ENCODE results near the gene SLC25A1.

SLC25A1 gene

DNA sequence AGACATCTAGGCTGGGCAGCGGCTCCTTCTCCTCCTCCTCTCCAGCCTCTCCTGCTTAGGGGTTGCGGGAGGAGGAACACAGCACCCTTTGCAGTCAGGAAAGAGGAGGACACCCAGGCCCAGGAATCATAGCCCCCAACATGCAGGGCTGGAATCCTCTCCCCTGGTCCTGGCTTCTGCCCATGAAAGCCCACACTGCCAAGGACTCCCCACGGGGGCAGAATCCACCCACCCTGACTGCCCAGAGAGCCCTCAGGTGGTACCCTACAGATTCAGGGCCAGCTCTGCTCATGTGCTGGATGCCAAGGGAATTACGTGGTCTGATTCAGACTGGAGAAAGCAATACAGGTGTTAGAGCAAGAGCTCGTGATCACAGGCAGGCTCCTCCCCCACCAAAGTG lies 38.6 kb downstream of the SLC25A1 start:
- DNase-seq (ENCODE audit: low read depth in 4 of 4, low spot score in 1 of 4) = no peak

GRCh38 chr22:19139001-19139356 lies 39.6 kb downstream of the SLC25A1 start:
- DNase-seq (ENCODE audit: low read depth in 4 of 4, low spot score in 1 of 4) = no peak

GRCh38 chr22:19138217-19139000 lies 40.1 kb downstream of the SLC25A1 start:
- DNase-seq (ENCODE audit: low read depth in 4 of 4, low spot score in 1 of 4) = no peak

DNA sequence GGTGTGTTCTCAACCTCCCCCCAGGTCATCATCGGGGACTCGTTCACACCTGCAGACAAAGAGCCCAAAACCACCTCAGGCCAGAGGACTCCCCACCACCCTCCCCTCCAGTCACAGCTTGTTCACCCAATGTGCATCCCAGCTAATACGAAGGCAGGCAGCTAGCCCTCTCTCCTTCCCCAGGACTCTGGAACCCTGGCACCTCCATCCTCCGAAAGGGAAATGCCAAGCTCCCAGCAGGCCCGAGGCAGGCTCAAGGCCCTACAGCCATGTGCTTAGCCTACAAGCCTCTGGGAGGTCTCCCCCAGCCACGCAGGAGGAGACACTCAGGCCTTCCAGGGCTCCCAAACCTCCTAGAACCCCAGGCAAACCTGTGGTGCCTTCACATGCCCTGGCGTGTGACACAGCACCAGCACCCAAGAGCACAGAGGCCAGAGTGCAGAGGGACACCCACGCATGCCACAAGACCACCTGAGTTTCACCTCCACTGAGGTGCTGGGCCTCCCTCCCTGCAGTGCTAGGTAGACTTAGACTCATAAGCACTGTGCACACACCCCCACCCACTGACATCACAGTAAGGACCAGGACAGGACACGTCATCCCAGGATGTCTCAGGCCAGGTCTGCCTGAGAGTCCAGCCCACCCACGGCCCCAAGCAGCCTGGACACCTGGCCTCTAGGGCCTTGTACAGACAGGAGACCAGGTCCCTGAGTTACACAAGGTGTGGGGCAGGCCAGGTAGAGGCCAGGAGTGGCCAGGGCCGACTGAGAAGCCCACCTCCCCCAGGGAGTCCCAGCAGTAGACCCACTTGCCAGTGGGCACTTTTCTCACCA lies 40.9 kb downstream of the SLC25A1 start:
- no peak for DNase-seq (ENCODE audit: low read depth in 4 of 4, low spot score in 1 of 4)

DNA sequence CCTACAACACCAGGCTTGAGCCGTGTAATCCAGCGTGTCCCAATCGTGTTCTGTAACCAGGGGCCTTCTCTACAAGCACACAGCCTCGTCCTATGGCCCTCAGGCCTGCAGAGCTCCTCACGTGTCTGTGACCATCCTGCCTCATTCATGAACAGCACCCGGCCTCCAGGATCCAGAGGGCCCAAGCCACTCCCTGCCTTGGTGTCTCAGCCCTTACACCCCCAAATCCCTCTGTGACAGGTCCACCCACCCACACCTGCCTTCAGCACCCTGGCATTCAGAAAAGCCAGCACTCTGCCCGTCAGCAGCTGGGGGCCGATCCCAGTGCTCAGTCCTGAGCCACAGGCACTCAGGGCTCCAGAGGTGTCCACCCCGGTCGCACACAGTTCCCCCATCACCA lies 41.6 kb downstream of the SLC25A1 start:
- DNase-seq (ENCODE audit: low read depth in 4 of 4, low spot score in 1 of 4) = no peak

DNA sequence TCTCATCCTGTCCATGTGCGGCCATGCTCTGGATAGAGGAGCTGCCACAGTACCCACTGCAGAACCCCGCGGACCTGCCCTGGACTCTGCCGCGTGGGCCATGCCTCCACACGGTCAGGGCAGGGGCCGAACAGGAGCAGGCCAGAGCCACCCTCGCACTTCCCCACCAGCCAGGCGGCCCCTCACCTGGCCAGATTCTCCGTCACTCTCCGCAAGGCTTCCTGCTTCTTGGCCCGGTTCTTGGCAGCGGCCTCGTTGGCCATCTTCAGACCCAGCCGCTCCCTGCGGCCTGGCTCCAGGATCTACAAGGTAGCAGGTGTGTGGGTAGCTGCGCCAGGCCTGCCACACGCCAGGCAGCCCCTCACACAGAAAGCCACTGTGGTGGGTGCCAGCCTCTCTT lies 43.7 kb downstream of the SLC25A1 start:
- DNase-seq (ENCODE audit: low read depth in 4 of 4, low spot score in 1 of 4) = no peak

DNA sequence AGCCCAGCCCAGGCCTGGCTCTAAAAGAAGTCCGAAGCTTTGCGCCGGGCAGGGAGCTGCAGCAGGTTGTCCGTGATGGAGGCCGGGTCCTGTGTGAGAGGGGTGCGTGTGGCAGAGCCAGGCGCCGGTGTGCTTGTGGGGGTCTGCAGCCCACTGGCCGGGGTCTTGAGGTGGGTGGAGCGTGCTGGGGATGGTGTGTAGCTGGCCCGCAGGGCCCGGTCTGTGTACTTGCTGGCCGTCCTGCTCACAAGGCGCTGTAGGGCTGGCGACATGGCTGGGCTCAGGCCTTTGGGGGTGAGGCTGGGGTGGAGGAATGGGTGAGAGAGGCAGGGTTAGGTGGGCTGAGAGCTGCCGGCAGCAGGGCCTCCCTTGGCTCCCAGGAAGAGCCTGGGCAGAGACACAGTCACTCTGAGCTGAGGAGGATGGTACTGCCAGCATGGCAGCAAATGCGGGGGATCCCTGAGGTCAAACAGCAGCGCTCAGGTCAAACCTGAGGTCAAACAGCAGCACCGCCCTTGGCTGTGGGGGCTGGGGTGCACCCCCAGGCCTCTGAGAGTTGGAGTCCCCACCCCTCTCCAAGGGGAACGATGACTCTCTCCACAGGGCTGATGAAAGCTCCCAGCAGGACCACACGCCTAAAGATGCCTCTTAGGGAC lies 44.2 kb downstream of the SLC25A1 start:
- DNase-seq (ENCODE audit: low read depth in 4 of 4, low spot score in 1 of 4) = no peak

DNA sequence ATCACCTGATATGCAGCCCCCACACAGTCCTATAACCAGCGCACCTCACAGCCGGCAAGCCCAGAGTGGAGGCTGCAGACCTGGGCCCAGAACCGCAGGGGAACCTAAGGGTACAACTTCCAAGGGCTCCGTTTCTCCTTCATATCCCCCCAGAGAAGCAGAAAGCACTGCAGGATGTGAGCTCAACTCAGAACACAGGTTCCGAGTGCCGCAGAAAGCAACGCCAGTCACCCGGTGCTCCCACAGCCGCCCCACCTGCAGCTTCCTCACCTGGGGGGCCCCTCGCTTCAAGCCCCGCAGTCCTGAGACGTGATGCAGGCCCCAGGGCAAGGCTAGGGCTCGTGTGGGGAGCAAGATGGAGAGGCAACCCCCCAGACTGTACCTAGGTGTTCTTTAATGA lies 45.0 kb downstream of the SLC25A1 start:
- no peak for DNase-seq (ENCODE audit: low read depth in 4 of 4, low spot score in 1 of 4)

- DNase-seq (ENCODE audit: low read depth in 4 of 4, low spot score in 1 of 4) = no peak
Observed at GRCh38 chr22:19132693-19133400, 45.7 kb downstream of the SLC25A1 start.

DNA sequence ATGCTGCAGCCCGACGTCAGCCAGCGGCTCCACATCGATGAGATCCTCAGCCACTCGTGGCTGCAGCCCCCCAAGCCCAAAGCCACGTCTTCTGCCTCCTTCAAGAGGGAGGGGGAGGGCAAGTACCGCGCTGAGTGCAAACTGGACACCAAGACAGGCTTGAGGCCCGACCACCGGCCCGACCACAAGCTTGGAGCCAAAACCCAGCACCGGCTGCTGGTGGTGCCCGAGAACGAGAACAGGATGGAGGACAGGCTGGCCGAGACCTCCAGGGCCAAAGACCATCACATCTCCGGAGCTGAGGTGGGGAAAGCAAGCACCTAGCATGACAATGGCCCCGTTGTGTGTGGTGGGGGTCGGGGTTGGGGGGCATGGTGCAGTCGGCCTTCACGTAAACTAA lies 46.4 kb downstream of the SLC25A1 start:
- DNase-seq (ENCODE audit: low read depth in 4 of 4, low spot score in 1 of 4) = no peak

- DNase-seq (ENCODE audit: low read depth in 4 of 4, low spot score in 1 of 4) = no peak
Observed at GRCh38 chr22:19131685-19132015, 46.9 kb downstream of the SLC25A1 start.

GRCh38 chr22:19130959-19131684 lies 47.4 kb downstream of the SLC25A1 start, which contains the start of gene TSSK2:
Gene TSSK2 (plus strand): TSS chr22:19131308. CDS start chr22:19131400, 92 bp downstream.
- DNase-seq (ENCODE audit: low read depth in 4 of 4, low spot score in 1 of 4) = no peak

DNA sequence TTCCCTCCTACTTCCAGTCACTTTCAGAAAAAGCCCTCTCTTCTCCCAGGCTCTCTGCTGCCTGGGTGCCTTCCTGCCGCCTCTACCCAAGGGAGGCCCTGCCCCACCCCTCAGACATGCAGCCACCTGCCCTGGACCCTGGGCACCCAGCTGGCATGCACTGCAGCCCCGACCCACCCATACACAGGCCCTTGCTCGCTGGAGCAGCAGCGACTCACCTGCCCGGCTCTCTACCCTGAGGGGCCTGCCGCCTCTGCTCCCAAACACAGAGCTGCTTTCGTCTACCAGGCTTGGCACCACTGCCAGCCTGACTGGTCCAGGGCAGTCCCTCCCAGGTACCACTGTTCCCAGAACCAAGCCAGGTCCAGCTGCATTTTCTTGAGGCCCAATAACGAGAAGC lies 48.7 kb downstream of the SLC25A1 start:
- DNase-seq (ENCODE audit: low read depth in 4 of 4, low spot score in 1 of 4) = no peak

DNA sequence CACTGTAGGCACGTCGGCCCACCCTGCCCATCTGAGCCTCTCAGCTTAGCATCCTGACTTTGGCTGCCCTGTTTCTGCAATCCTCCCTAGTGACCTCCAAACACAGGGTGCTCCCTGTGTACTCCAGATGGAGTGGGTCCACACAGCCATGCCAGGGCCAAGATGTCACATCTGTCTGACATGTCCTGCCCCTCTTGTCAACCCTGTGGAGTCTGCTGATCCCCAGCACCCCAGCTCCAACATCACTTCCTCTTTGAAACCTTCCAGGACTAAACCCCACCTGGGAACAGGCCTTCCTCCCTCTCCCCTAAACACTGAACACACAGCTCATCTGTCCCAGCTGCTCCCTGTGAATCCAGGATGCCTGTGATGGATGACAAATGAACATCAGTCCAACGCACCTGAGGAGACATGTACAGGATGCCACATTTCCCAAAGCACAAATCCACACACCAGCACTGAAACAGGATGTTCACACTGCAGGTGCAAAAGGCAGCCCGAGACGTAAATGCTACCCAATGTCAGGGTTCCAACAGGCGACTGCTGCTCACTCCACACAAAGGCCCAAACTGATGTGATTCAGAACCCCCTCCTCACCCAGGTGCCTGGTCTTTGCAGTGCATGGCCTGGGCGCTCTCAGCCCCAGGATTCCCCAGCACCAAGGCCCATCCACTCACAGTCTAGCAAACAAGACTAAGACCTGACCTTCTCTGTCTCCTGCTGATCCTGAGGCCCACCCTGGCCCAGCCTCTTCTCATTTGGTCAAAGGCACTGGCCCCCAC lies 49.4 kb downstream of the SLC25A1 start:
- DNase-seq (ENCODE audit: low read depth in 4 of 4, low spot score in 1 of 4) = no peak

GRCh38 chr22:19128009-19128401 lies 50.5 kb downstream of the SLC25A1 start:
- DNase-seq (ENCODE audit: low read depth in 4 of 4, low spot score in 1 of 4) = no peak

GRCh38 chr22:19127329-19128008 lies 51.1 kb downstream of the SLC25A1 start:
- DNase-seq (ENCODE audit: low read depth in 4 of 4, low spot score in 1 of 4) = no peak

DNA sequence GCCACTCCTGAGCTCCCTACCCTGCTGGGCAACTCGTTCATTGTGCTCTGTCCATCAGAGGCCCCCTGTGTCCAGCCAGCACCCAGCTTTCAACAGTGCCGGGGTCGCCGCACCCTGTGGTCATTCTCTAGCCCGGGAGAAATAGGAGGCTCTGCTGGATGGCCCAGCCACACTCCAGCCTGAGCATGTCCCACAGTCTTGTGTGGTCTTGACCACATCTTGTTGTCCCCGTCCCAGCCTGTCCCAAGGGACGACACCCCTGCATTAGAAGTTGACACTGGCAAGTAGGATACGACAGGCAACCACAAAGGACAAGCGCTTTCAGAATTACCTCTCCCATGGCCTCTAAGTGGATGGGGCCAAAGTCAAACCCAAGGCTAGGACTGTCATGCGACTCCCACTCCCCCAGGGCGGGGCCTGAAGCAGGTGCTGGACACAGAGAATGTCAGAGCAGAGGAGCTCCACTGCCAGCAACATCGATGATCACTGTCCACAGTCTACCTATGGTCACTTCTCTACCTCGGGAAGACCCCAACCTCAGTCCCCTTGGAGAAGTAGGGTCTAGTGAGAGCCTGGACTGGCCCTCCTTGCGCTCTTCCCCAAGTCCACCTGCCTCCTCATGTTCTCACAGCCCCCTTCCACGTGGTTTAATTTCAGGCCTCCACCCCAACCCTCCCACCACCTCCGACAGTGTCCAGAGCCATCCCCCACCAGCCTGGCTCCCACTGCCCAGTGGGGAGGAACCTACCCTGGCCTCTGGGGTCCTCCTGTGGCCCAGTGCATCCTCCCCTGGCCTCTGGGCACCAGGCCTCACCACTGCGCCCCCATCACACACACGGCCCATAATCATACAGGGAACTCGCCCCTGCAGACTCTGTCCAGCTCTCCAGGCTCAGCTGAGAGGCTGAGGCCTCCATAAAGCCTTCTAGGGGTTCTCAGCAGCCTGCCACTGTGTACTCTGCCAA lies 51.9 kb downstream of the SLC25A1 start:
- DNase-seq (ENCODE audit: low read depth in 4 of 4, low spot score in 1 of 4) = no peak

Data from stimulated activated CD4-positive, alpha-beta T cell treated with anti-CD3 and anti-CD28 coated beads, Interleukin-1b, Interleukin-23, amount 100 ng/mL, for 24 hours (primary cell).